Testis (tissue), 2 donors: ENCODE measurements around the gene RAPGEF6.

Experiments used
- CTCF ChIP-seq, 3 experiments: fragments of 450-650 bp in 2 of 3; fragments of 200-600 bp in 1 of 3; sonication (generic) in 1 of 3; IDR thresholded peaks; one replicate each; pipeline ENCODE4 v1.5.1; 2016 to 2019; ENCODE audit warnings: antibody characterized with exemption in 3 of 3, mild to moderate bottlenecking in 2 of 3, moderate library complexity in 1 of 3
- POLR2A ChIP-seq: fragments of 450-650 bp; IDR thresholded peaks from one replicate; pipeline ENCODE4 v1.6.1; 2017; ENCODE audit warnings: antibody characterized with exemption, mild to moderate bottlenecking, moderate library complexity

- TF ChIP-seq CTCF (IDR thresholded peaks at IDR 0.05) (no peak), POLR2A (no peak)
Observed at GRCh38 chr5:131406076-131406475, 229.0 kb downstream of the RAPGEF6 start.
